Heart left ventricle (tissue), 16 donors: ENCODE results near the gene FAXDC2. TPM values are rescaled to one million over a fixed set of nuclear protein-coding genes. Genes with fewer than 3 reads are reported as not detected.

Experiments used
- ATAC-seq, 4 donors: fragments of 200-7000 bp; cut with Tn5 transposase; one replicate each; pipeline ENCODE4 v1.9.1; 2020 to 2022; ENCODE audit warnings: moderate library complexity in 4 of 4, mild to moderate bottlenecking in 3 of 4, moderate number of reproducible peaks in 1 of 4
- DNase-seq, 5 donors: peaks; one replicate each; pipeline ENCODE4 v3.0.0-alpha.2; 2020
- H3K27ac ChIP-seq, 12 donors: fragments of 200-600 bp; sonication (generic) in 4 of 12; one replicate each; pipeline versions ENCODE4 v1.5.0 to v1.8.0; 2016 to 2022; ENCODE audit warnings: mild to moderate bottlenecking in 2 of 12
- H3K27me3 ChIP-seq, 9 donors: fragments of 200-600 bp; sonication (generic) in 2 of 9; one replicate each; pipeline versions ENCODE4 v1.5.1 to v1.8.0; 2016 to 2022; ENCODE audit warnings: mild to moderate bottlenecking in 3 of 9
- H3K36me3 ChIP-seq, 9 donors: fragments of 200-600 bp; sonication (generic) in 2 of 9; one replicate each; pipeline versions ENCODE4 v1.5.0 to v1.8.0; 2018 to 2022; ENCODE audit warnings: mild to moderate bottlenecking in 2 of 9
- H3K4me1 ChIP-seq, 12 donors: fragments of 200-600 bp; sonication (generic) in 4 of 12; one replicate each; pipeline versions ENCODE4 v1.5.0 to v1.8.0; 2016 to 2022; ENCODE audit warnings: mild to moderate bottlenecking in 3 of 12
- H3K4me3 ChIP-seq, 12 donors: fragments of 200-600 bp; sonication (generic) in 4 of 12; one replicate each; pipeline versions ENCODE4 v1.5.0 to v1.8.0; 2017 to 2022; ENCODE audit warnings: mild to moderate bottlenecking in 9 of 12, moderate library complexity in 4 of 12
- H3K9me3 ChIP-seq, 12 donors: fragments of 200-600 bp; sonication (generic) in 4 of 12; one replicate each; pipeline versions ENCODE4 v1.5.0 to v1.8.0; 2016 to 2022; ENCODE audit warnings: mild to moderate bottlenecking in 1 of 12
- POLR2A ChIP-seq, 2 donors: fragments of 450-650 bp; IDR thresholded peaks; one replicate each; pipeline ENCODE4 v1.6.1; 2017; ENCODE audit warnings: antibody characterized with exemption in 2 of 2, mild to moderate bottlenecking in 2 of 2, moderate library complexity in 2 of 2
- WGBS, 4 donors: extraction: QIAGEN DNeasy Blood & Tissue Kit in 2 of 4; methylation state at CpG; one replicate each; pipeline versions ENCODE4 v1.1.5 to v1.1.7; 2013 to 2018; 5-methylcytosine and 5-hydroxymethylcytosine counted together
- intact Hi-C, 10 donors: fragments of 100-400 bp; cut with DNase I; formaldehyde crosslinking; loops; one replicate each; pipeline versions ENCODE4 v1.11.1 to v1.14.2; 2022
- polyA plus RNA-seq, 2 donors: library from polyadenylated mRNA; stranded (reverse); fragments of 200-250 nt; gene quantifications; one replicate each; pipeline ENCODE4 v1.2.3, GENCODE V29; 2013
- total RNA-seq, 9 donors: library from RNA; depleted of rRNA in 2 of 9; stranded (reverse); fragments of >200 nt in 2 of 9; fragmentation: NEBNext Ultra II Directional in 3 of 9; extraction: Animal tissue kit (Norgen Biotek cat#: 25700) in 3 of 9; gene quantifications; one replicate each; pipeline versions ENCODE4 v1.1.0 to v1.2.4, GENCODE V29; 2016 to 2023
- TF ChIP-seq, protein P1 (sequence below), 12 donors: fragments of 200-600 bp; sonication (generic) in 4 of 12; IDR thresholded peaks; one replicate each; pipeline versions ENCODE4 v1.5.0 to v1.8.0; 2018 to 2022; ENCODE audit warnings: antibody characterized with exemption in 12 of 12, mild to moderate bottlenecking in 5 of 12
- donor health status: ischemic (EF 13 %, LVEDD 7.1; RV severe dilation, severe dysfunction).
- donor health status: healthy with polysubstance abuse.
- donor health status: DM: no; HTN: yes; CAD: no.
- donor health status: DM: no; HTN: no; CAD: no.
- donor health status: ischemic (EF 25% LVEDD 6.9; RV normal size, moderate dysfunction).
- donor health status: ischemic (EF 25% LVEDD 5.7; RV mildly dilated, moderate dysfunction).
- donor health status: healthy.
- donor health status: DM: yes; HTN: yes; CAD: no.
- donor health status: ischemic (EF 35%, LVEDD 5.7; RV mildly dilated, moderate dysfunction).
- donor health status: nonischemic (EF 11% LVEDD 7.7; RV severe dilation, severe dysfunction).
- donor health status: DM: yes; HTN: yes; CAD: no.
- donor health status: PGD.
- donor health status: ischemic (EF 29% LVEDD 5.4; RV normal size, mild dysfunction).
- donor health status: nonischemic (EF 23%, LVEDD 6.1; RV moderate dilation, normal function).

Gene FAXDC2
- total and polyA plus RNA-seq, 11 donors, result 5.3 to 39.5 (median 21.9) TPM

- Histone ChIP-seq H3K4me3 (no peak overlapping the region), H3K27ac (peak overlapping the region in 1 of 12 donors; percentile 26), H3K4me1 (peaks cover 0 to 40% (median 8%) of the 10 kb centered on the region in 12 donors), H3K9me3 (no peaks in the 10 kb centered on the region), H3K36me3 (peaks cover 0 to 40% (median 12%) of the 10 kb centered on the region in 9 donors), H3K27me3 (no peaks in the 10 kb centered on the region)
- 79 to 86% (median 84%) methylated on average over 6 of the region's 6 CpGs for WGBS, 4 donors
- intact Hi-C loops, result no loop called here
- TF ChIP-seq POLR2A (IDR thresholded peaks at IDR 0.05), result no peak
- TF ChIP-seq, protein P1, sequence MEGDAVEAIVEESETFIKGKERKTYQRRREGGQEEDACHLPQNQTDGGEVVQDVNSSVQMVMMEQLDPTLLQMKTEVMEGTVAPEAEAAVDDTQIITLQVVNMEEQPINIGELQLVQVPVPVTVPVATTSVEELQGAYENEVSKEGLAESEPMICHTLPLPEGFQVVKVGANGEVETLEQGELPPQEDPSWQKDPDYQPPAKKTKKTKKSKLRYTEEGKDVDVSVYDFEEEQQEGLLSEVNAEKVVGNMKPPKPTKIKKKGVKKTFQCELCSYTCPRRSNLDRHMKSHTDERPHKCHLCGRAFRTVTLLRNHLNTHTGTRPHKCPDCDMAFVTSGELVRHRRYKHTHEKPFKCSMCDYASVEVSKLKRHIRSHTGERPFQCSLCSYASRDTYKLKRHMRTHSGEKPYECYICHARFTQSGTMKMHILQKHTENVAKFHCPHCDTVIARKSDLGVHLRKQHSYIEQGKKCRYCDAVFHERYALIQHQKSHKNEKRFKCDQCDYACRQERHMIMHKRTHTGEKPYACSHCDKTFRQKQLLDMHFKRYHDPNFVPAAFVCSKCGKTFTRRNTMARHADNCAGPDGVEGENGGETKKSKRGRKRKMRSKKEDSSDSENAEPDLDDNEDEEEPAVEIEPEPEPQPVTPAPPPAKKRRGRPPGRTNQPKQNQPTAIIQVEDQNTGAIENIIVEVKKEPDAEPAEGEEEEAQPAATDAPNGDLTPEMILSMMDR (IDR thresholded peaks at IDR 0.05), result no peak
- ATAC-seq, result no peak
- DNase-seq, result no peak
Observed at GRCh38 chr5:154842689-154843530, 7.5 kb downstream of the FAXDC2 start.

DNA sequence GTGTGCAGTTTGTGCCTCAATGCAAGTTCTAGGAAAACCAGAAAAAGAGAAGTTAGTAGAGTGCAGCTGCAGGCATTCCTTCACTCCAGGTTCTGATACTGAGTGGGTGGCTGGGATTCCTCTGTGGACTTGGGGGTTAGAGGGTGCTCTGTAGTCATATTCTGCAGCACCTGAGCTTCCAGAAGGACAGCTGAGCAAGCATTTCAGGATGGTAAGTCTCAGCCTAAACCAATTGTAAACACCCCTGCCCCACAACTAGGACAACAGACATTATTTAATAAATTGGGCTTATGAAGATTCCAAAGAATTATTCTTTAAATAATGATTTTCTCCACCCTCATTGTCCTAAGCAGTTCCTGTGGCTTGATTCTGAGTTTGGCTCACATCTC, 9.1 kb downstream of the FAXDC2 start:
- H3K27me3 ChIP-seq, result no peaks in the 10 kb centered on the region
- DNase-seq (no peak), ATAC-seq (no peak)
- peak overlapping the region in 2 of 12 donors; percentile 5 to 24 for H3K27ac ChIP-seq
- intact Hi-C loops, result no loop called here
- H3K9me3 ChIP-seq, result no peaks in the 10 kb centered on the region
- H3K4me1 ChIP-seq, result peaks cover 0 to 35% (median 8%) of the 10 kb centered on the region in 12 donors
- H3K36me3 ChIP-seq, result peaks cover 0 to 57% (median 26%) of the 10 kb centered on the region in 9 donors
- H3K4me3 ChIP-seq, result no peak overlapping the region
- TF ChIP-seq, protein P1 (IDR thresholded peaks at IDR 0.05), result no peak
- no peak for TF ChIP-seq POLR2A (IDR thresholded peaks at IDR 0.05)

DNA sequence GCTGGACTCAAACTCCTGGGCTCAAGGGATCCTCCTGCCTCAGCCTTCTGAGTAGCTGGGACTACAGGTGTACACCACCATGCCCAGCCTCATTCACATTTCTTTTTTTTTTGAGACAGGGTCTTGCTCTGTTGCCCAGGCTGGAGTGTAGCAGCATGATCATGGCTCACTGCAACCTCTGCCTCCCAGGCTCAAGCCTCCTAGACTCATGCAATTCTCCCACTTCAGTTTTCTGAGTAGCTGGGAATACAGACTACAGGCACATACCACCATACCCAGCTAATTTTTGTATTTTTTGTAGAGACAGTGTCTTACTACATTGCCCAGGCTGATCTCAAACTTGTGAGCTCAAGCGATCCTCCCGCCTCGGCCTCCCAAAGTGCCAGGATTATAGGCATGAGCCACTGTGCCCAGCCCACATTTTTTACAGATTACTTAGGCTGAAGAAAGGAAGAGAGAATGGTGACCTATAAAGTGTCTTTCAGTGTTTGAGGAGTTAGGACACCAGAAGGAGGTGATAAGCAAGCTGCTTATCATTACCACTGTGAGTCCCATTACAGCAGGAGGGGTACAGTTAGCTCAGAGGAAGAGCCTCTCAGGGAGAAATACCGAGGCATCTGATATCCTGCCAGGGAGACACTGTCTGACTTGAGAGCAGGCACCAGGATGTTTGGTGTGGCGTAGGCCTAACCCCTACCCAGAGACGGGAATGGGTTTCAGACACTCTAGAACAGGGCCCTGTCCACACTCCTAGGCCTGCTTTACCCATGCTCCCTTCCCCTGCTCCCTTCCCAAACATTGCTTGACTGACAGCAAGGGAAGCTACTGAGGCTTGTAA, 9.7 kb downstream of the FAXDC2 start:
- peaks cover 0 to 58% (median 26%) of the 10 kb centered on the region in 9 donors for H3K36me3 ChIP-seq
- DNase-seq (no peak), ATAC-seq (peak in 3 of 4 donors; percentile 27 to 43 (median 34))
- H3K27me3 ChIP-seq, result no peaks in the 10 kb centered on the region
- H3K4me3 ChIP-seq, result no peak overlapping the region
- 67 to 74% (median 69%) methylated on average over 6 of the region's 6 CpGs for WGBS, 4 donors
- peak overlapping the region in 3 of 12 donors; percentile 5 to 24 (median 23) for H3K27ac ChIP-seq
- intact Hi-C loops, result no loop called here
- H3K9me3 ChIP-seq, result no peaks in the 10 kb centered on the region
- no peak for TF ChIP-seq POLR2A (IDR thresholded peaks at IDR 0.05)
- TF ChIP-seq, protein P1 (IDR thresholded peaks at IDR 0.05), result no peak
- peaks cover 0 to 36% (median 9%) of the 10 kb centered on the region in 12 donors for H3K4me1 ChIP-seq
